ENCODE data around the gene PGF. TPM values are rescaled to one million over a fixed set of nuclear protein-coding genes. Genes with fewer than 3 reads are reported as not detected.

Gene PGF
- total RNA-seq, 2 donors from 2014 or later: 5.0 to 7.6 TPM

DNA sequence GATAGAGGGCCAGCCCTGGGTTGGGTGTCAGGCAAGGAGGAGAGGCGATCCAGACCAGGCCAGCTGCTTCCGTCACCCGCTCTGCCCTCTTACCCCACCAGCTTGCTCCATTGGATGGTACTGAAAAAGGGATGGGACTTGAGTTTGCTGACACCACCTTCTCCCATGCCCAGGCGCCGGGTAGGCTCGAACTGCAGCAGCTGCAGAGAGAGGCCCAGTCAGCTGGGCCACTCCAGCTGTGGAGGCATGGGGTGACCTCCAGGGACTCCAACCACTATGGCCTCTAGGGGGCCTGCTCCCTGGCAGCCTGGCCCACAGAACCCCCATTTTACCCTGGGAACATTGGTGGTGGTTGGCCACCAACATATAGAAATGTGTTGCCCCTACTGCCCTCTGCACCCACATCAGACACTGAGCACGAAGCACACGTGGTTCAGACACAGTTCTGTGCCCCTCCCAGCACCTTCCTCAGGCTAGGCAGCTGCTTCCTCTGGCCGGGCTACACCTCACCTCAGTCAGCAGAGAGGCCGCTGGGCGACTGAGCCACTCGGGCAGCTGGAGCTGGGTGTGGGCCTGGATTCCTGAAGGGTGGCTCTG lies 48.4 kb downstream of the PGF start:
- Mint-ChIP-seq H3K27ac (no peak overlapping the region), H3K4me3 (no peak overlapping the region), H3K27me3 (ENCODE audit: insufficient read depth) (no peaks in the 10 kb centered on the region), H3K36me3 (ENCODE audit: low read depth) (peaks cover 24% of the 10 kb centered on the region), H3K4me1 (peaks cover 8% of the 10 kb centered on the region), H3K9me3 (no peaks in the 10 kb centered on the region)
- Histone ChIP-seq H3K4me1 (ENCODE audit: control insufficient read depth, insufficient read depth, low read length) (no peaks in the 10 kb centered on the region), H3K36me3 (ENCODE audit: control insufficient read depth, insufficient read depth, low read length) (peaks cover 36% of the 10 kb centered on the region), H3K4me3 (ENCODE audit: low read length) (no peak overlapping the region), H3K27ac (ENCODE audit: low read depth, low read length) (no peak overlapping the region), H3K9me3 (ENCODE audit: control insufficient read depth, low read length) (no peaks in the 10 kb centered on the region), H3K27me3 (ENCODE audit: control insufficient read depth, insufficient read depth, low read length, poor library complexity, severe bottlenecking) (no peaks in the 10 kb centered on the region), H3K9ac (ENCODE audit: extremely low read depth, low read length, poor library complexity, severe bottlenecking) (no peak overlapping the region)
- DNase-seq: peak; percentile 64
- whole genome bisulfite sequencing, 2 experiments (ENCODE audit: insufficient coverage in 1 of 2, insufficient read length in 1 of 2): 94 to 100% methylated on average over 2 to 12 of the region's 12 CpGs
- TF ChIP-seq, protein P1, sequence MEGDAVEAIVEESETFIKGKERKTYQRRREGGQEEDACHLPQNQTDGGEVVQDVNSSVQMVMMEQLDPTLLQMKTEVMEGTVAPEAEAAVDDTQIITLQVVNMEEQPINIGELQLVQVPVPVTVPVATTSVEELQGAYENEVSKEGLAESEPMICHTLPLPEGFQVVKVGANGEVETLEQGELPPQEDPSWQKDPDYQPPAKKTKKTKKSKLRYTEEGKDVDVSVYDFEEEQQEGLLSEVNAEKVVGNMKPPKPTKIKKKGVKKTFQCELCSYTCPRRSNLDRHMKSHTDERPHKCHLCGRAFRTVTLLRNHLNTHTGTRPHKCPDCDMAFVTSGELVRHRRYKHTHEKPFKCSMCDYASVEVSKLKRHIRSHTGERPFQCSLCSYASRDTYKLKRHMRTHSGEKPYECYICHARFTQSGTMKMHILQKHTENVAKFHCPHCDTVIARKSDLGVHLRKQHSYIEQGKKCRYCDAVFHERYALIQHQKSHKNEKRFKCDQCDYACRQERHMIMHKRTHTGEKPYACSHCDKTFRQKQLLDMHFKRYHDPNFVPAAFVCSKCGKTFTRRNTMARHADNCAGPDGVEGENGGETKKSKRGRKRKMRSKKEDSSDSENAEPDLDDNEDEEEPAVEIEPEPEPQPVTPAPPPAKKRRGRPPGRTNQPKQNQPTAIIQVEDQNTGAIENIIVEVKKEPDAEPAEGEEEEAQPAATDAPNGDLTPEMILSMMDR (conservative IDR thresholded peaks at IDR 0.05): peak; percentile 68

DNA sequence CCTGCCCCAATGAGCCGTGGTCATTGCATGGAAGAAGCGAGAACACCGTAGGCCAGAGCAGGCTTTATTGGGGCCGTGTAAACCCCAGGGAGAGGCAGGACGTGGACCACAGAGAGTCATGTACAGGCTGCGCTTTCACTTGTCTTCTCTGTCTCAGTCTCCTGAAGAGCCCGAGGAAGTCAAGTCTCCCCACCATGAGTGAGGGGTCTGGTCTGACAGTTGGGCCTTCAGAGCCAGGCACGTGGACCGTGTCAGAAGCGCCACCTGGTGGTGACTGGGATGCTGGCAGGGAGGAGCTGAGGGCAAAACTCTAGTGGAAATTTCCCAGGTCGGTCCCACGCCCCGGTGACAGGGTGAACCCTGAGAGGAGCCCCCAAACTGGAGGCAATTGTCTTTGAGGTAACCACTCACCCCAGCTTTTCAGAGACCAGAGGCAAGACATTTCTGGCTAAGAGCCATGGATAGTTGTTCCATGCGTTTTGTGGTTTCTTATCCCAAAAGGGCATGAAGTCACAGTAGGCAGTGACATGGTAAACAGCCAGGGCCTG lies 49.7 kb downstream of the PGF start:
- H3K27ac ChIP-seq (ENCODE audit: low read depth, low read length): no peak overlapping the region
- Mint-ChIP-seq H3K27ac (no peak overlapping the region), H3K4me1 (peaks cover 8% of the 10 kb centered on the region), H3K36me3 (ENCODE audit: low read depth) (peaks cover 37% of the 10 kb centered on the region), H3K27me3 (ENCODE audit: insufficient read depth) (no peaks in the 10 kb centered on the region), H3K4me3 (no peak overlapping the region), H3K9me3 (no peaks in the 10 kb centered on the region)
- H3K27me3 ChIP-seq (ENCODE audit: control insufficient read depth, insufficient read depth, low read length, poor library complexity, severe bottlenecking): no peaks in the 10 kb centered on the region
- H3K9me3 ChIP-seq (ENCODE audit: control insufficient read depth, low read length): no peaks in the 10 kb centered on the region
- H3K9ac ChIP-seq (ENCODE audit: extremely low read depth, low read length, poor library complexity, severe bottlenecking): no peak overlapping the region
- H3K36me3 ChIP-seq (ENCODE audit: control insufficient read depth, insufficient read depth, low read length): peaks cover 50% of the 10 kb centered on the region
- peak; percentile 91 for DNase-seq
- WGBS, 2 experiments (ENCODE audit: insufficient coverage in 1 of 2, insufficient read length in 1 of 2): 68 to 70% methylated on average over 14 of the region's 14 CpGs
- TF ChIP-seq, protein P1 (conservative IDR thresholded peaks at IDR 0.05): peak; percentile 98
- H3K4me3 ChIP-seq (ENCODE audit: low read length): no peak overlapping the region
- H3K4me1 ChIP-seq (ENCODE audit: control insufficient read depth, insufficient read depth, low read length): no peaks in the 10 kb centered on the region

DNA sequence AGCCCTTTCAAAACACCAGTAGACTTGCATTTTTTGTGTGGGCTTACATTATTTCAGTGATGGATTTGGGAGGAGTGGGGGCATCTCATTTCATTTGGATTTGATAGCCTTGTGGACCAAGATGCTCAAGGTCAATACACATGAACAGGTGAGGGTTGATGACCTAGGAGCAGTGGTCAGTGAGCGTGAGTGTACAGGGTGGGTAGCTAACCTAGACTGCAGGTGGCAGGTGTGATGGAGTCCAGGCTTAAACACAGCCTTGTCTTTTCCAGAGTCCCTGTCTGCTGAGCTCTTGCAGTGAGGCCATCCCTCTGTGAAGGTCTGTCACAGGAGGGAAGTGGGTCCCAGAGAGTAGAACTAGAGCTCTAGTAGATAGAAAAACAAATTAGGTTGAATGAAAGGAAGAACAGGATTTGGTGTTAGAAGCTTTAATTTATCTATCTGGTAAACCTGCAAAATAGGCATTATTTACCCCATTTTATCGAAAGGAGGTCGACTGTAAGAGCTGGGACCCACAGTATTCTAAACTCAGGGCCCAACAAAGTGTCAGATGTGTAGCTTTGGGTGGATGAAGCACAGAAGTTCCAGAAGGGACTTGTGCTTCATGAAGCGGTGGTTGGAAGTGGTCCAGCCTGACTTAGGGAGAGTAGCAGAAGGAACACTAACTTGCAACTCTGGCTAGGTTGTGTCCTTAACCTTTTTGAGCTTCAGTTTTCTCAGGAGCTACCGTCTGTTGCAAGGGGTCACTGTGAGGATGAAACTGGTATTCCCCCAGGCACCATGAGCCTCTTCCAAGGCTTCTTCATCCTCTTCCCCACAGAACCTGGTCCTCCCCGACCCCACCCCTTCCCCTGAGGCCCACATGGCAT lies 50.5 kb downstream of the PGF start:
- no peak for DNase-seq
- Mint-ChIP-seq H3K27ac (no peak overlapping the region), H3K9me3 (no peaks in the 10 kb centered on the region), H3K27me3 (ENCODE audit: insufficient read depth) (no peaks in the 10 kb centered on the region), H3K4me3 (no peak overlapping the region), H3K4me1 (peaks cover 8% of the 10 kb centered on the region), H3K36me3 (ENCODE audit: low read depth) (peaks cover 45% of the 10 kb centered on the region)
- Histone ChIP-seq H3K9ac (ENCODE audit: extremely low read depth, low read length, poor library complexity, severe bottlenecking) (no peak overlapping the region), H3K27me3 (ENCODE audit: control insufficient read depth, insufficient read depth, low read length, poor library complexity, severe bottlenecking) (no peaks in the 10 kb centered on the region), H3K36me3 (ENCODE audit: control insufficient read depth, insufficient read depth, low read length) (peaks cover 58% of the 10 kb centered on the region), H3K4me3 (ENCODE audit: low read length) (no peak overlapping the region), H3K9me3 (ENCODE audit: control insufficient read depth, low read length) (no peaks in the 10 kb centered on the region), H3K4me1 (ENCODE audit: control insufficient read depth, insufficient read depth, low read length) (no peaks in the 10 kb centered on the region), H3K27ac (ENCODE audit: low read depth, low read length) (no peak overlapping the region)
- TF ChIP-seq, protein P1 (conservative IDR thresholded peaks at IDR 0.05): no peak
- WGBS, 2 experiments (ENCODE audit: insufficient coverage in 1 of 2, insufficient read length in 1 of 2): 93 to 94% methylated on average over 6 of the region's 6 CpGs

All from endodermal cell (in vitro differentiated cells).